GM18861 (cell line): Measurements from ENCODE around the gene SCG5.
A peak's percentile ranks its signal among the peaks of the same experiment; 100 is the strongest.

Experiments used
- ATAC-seq: cut with Tn5 transposase; IDR thresholded peaks from one replicate; pipeline ENCODE4 v1.9.1; 2021; ENCODE audit not compliant: unreplicated experiment

Gene SCG5

DNA sequence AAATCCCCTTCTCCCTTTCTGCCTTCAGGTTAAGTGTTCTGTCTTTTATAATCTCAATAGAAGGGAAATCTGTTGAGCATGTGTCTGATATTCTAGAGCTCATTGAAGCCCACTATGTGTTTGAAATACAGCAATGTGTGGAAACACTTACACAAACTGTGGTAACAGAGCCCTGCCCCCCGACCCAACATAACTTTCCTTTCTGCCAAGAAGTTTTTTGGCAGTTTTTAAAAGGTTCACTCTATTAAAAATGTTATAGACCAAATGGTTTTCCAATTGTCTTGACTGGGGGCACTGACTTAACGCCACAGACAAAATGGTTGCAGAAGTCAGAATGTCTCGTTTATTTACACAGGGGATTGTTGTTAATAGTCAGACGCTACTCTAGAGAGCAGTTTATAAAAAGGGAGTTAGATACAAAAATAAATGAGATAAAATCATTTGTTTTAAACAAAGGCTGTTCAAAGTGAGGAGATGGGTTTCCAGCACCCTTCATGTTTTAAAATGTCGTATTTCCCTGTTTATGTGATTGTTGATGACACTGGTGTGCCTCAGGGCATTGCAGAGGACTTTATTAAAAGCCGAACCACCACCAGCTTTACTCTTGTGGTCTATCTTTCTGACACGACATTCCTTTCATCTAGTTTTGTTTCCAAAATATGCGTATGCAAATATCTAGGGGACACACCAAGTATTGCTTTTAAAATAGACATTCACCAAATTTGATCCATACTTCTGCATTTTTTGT, 49.6 kb downstream of the SCG5 start:
- no peak for ATAC-seq

DNA sequence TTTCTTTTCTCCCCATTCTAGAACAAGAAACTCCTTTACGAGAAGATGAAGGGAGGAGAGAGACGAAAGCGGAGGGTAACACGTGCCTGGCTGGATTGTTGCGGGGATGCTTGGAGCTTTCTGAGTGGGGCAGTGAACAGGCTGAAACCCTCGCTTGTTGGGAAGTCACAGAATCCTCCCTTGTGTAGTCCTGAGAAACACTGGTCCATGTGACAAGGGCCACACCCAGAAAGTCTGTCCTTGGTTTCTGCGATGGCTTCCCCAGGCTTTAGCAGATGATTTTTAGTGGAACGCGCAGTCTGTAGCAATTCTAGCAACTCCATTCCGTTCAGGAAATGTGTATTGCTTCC, 50.2 kb downstream of the SCG5 start:
- ATAC-seq = no peak

DNA sequence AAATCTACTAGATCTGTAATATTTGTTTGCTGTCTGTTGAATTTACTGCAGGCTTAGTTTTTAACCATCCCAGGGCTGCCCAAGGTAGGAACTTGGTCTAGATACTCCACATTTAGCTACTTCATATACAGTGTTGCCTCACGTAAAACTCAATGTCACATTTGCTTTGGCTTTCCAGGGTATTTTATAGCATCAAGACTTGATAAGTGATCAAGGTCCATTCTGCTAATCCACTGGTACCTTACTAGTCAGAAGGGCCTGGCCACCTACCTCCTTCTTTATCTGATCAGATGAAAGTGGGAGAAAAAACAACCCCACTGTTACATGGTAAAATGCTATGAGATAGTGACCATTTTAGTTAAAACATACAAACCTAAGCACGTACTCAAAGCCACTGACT, 50.8 kb downstream of the SCG5 start:
- ATAC-seq = no peak

DNA sequence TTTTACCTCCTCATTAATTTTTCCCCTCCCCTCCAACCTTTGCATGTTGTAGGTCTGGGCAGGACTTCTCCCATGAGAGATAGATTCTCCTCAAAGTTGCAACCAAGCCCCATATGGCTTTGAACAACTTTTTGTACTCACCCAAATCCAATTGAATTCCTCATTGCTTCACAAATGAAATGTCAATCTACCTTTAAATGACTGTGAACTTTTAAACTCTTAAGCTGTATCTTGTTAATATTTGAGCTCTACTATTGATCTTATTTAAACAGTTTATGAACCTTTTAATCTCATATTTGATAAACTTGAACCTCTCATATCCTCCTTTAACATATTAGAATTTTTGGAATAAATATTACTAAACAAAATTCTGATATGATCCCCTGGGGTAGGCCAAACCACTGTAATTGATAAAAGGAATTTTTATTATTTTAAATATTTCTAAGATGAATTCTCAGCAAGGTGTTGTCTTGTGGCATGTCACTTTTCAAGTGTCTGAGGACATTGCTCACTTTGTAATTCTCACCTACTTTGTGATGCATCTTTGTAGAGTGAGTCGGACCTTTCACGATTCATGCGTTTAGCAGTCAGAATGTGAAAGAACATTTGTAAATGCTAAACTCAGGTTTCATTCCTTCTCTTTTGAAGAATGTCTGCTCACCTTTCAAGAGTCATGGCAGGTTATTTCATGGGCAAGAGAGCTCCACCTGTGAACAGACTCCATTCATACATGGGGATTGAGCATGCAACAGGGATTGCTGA, 52.9 kb downstream of the SCG5 start:
- ATAC-seq = no peak

DNA sequence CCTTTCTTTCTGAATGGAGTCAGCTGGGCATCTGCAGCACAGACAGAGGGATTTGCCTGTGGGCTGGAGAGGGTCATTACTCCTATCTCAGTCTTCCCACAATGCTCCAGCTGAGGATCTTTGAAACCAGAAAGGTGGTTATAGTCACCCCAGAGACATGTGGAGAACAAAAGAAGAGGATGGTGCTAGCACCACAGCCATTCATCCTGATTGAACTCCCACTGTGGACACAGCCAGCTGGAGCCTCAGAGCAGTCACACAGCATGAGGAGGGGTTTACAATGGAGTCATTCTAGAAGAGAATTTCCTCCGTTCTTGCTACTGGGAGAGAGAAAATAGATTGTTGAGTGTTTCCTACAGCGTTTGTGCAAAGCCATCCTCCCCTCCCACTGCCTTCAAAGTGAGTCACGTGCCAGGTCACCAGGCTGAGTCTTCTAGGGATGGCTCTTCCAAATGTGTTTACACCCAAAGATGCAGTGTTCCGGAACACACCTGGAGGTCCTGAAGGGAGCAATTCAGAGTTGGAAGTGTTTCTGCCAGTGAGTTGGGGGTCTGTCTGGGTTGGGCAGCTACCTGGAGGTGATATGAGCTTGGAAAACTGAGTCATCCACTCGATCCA, 57.4 kb downstream of the SCG5 start:
- no peak for ATAC-seq

DNA sequence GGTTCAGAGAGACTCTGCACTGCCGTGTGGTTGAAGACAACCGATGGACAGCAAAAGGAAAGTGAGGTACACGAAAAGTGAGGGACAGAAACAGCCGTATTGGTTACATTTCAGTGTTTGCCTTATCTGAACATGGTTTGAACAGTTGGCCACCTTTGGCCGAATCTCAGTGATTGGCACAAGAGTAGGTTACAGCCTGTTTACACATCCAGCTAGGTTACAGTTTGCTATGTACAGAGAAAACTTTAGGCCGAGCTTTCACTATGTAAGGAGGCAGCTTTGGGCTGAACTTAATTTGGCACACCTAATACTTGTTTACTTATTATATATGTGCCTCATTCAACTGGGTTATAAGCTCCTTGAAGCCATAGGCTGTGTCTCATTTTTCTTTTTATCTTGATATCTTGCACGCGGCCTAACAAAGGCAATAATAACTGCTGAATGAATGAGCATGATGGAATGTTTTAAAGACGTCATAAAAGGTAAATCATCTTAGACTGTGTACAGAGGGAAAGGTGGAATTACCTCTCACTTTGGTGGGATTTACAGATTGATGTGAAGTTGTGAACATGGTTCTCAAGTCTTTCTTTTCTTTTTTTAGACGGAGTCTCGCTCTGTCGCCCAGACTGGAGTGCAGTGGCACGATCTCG, 59.1 kb downstream of the SCG5 start:
- ATAC-seq = no peak

DNA sequence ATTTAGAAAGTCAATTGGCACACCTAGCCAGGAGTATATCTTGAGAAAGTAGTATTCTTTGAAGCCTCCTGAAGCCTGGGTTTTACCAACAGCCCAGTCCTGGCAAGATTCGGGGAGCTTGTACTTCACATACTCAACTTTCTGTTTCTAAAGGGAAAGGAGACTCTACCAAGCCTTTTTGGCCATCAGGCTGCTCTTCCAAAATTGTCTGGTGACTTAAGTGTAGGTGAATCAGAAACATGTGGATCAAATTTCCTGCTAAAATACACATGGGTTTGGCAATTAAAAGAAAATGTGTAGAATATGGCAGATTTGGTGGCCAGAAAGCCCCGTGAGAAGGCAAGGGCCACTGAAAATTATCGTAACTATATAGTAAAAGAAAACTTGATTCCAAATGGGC, 60.4 kb downstream of the SCG5 start:
- no peak for ATAC-seq

DNA sequence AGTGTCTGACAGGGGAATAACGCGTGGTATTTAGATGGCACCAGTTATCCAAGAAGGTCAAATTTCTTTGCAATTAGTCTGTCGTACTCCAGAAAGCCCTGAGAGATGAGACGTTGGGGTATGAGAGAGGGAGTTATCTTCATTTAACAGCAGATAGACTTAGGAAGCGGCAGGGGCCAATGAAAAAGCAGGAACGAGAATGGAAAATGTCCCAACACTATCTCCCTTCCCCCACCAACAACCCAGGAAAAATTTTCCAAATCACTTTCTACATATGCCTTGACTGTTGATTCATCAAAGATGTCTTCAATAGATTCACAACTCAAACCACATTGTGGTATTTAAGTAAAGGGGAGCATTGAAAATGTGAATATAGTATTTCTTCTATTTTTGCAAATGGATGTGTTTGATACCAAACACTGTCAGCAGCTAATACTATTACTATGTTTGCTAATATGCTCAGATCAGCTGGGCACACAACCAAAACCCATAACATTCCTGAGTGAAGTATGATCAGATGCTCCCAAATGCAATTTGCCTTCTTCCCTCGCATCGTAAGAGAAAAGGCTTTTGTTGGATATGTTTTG, 63.0 kb downstream of the SCG5 start:
- ATAC-seq = no peak

DNA sequence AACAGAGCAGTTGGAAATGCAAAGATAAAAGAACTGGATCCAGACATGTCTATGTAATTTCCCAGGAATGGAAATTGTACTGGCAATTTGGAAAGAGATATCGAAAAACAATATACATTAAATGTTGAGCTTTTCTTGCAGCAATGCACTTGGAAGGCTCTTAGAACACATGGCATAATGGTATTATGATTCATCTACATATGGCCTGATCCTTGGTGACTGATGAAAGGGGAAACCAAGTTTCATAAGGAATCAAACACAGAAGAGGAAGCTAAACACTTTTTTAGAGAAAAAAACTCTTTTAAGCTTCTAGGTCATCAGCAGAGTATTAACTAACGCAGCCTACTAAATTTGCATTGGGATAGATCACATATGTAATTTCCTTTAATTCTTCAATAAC, 63.9 kb downstream of the SCG5 start:
- no peak for ATAC-seq

DNA sequence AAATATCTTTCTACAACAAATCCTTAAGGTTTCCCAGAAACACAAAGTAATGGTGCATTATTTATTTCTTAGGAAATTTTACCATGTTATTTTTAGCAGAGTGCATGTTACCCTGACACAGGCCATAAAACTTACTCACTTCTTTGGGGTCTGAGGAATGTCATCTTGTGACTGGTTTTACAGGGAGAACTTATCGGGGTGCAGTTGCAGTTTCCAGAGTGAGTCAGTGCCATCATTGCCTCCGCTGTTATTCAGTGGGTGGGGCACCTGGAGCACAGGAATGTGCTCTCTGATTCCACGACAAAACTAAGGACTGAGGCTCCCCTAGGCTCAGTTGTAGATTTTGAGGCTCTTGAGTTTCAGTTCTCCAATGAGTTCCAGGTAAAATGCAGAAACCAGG, 65.2 kb downstream of the SCG5 start:
- ATAC-seq = no peak

DNA sequence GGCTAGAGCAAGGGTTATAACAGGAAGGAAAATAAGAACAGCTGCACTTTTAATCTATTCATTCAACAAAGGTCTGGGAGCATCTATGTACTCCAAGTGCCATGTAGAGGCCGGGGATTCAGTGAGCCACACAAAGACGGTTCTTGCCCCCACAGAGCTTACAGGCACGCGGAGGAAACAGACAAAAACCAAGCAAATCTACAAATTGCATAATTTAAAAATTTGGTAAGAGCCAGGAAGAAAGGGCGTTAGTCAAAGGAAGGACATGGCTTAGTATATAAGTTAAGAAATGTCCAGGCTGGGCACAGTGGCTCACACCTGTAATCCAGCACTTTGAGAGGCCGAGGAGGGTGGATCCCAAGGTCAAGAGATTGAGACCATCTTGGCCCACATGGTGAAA, 65.9 kb downstream of the SCG5 start:
- no peak for ATAC-seq

DNA sequence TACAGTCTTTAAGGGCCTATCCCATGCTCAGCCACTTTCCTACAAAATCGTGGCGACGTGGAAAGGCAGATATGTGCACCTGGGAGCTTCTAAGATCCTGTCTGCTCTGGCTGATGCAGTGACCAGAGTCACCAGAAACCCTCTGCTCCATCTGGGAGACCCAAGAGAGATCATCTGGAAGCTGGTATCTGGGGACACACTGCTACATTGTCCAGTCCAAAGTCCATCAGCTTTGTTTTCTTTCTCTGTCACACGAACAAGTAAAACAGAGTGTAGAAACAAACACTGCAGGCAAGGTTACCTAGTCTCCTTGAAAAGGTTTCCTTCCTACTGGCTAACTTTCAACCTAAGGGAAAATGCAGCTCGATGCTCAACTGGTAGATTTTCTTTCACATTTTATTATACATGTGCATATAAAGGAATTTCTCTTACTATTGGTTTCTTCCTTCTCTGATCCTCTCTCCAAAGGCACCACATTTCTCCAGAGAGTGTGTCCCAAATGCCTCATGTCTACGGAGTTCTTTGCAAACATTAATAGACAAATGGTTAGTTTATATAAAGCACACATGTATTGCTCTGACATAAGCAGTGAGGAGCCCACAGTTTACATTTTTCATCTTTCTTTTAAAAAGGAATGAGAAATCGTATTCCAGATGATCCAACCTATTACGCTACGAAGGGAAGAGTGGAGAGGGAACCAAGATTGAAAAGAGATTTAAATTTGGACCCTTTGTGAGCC, 68.0 kb downstream of the SCG5 start:
- no peak for ATAC-seq

DNA sequence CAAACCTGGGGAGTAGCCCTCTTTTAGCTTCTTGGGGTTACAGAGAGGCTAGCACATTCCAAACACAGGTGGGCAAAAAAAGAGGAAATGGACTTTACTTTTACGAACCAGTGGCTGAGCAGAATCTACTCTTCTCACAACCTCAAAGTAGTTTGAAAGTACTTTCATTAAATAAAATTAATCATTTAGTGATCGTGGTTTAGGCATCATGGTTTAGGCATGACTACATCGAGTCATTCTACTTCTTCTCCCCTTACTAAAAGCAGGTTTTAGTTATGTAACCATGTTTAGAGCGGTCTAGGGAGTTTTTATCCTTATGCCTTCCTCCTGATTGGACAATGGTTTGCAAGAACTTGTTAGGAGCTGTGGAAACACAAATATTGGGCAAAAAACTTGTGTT, 73.8 kb downstream of the SCG5 start:
- peak; percentile 52 for ATAC-seq

DNA sequence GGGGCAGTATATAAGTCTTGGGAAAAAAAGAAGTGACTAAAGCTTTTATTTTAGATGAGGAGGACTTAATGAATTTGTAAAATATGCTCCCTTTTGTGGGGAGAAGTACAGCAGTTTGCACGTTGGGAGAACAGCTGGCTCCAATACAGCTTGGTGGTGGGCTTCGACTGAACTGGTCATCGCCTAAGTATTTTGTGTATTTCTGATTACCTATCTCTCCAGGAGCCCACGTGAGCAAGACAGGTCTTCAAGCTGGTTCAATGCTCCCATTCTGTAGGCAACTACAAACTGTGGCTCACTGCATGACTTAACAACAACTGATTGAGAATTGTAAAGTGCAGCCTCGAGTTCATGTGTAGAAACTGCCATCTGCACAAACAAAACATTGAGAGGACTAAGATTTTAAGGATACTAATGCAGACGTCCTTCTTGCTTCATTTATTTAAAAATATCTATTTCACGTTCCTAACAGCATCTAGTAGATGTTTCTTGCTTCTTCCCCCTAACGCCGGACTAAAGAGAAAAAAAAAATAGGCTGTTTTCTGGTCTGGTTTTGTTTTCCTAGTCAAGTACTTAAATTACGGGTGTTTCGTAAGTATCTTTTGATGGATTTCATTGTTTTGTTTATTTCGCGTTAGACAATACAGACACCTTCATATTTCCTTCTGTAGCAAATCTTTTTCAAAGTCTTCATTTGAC, 74.9 kb downstream of the SCG5 start:
- ATAC-seq = no peak

DNA sequence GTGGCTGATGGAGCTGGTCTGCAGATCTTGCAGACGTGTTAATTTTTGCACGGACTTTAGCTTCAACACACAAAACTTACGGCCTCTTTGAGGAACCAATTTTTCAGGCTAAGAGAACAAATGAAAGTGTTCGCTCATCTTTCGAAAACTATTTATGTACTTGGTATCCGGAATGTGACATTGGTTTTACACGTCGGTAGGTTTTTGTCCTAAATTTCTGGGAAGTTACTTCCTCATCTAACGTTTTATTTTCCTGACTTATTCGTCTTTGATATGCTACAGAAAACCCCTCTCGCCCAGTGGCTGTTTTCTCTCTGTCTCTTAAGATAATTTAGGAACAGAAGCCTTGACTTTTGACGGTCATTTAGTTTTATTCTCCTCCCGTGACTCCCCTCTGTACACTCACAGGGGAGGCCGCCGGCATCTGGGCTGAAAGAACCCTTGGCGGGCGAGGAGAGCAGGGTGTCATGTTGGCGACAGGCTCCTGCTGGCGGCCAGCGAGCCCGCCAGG, 75.5 kb downstream of the SCG5 start:
- ATAC-seq = no peak

DNA sequence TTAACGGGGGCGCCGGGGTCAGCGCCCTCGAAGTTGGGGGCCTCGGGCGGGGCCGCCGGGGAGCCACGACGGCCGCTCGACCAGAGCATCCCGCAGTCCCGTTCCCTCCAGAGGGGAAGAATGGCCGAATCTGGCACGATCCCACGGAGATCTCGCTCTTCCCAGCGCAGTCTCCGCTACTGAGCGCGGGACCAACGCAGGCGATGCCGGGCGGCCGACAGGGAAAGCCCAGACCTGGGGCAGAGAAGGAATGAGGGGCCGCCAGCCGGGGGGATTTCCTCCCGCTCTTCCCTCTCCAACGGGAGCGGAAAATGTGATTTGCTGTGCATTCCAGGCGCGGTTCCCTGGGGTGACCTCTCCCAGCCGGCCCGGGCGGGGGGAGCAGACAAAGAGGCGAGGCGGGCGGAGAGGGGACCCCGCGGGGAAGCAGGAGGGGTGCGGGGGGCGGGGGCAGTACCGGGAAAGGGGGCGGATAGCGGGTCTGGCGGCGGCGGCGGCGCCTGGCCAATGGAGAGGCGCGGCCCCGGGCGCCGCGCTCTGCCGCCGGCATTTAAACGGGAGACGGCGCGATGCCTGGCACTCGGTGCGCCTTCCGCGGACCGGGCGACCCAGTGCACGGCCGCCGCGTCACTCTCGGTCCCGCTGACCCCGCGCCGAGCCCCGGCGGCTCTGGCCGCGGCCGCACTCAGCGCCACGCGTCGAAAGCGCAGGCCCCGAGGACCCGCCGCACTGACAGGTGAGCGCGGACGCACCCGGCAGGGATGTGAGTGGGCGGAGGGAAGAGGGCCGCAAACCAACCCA, 76.1 kb downstream of the SCG5 start, which contains the start of gene GREM1:
Gene GREM1, plus strand, starts transcription at position 579 of the 801 bp plus-strand sequence. CDS start 12,687 bp downstream, outside the sequence.
- no peak for ATAC-seq

DNA sequence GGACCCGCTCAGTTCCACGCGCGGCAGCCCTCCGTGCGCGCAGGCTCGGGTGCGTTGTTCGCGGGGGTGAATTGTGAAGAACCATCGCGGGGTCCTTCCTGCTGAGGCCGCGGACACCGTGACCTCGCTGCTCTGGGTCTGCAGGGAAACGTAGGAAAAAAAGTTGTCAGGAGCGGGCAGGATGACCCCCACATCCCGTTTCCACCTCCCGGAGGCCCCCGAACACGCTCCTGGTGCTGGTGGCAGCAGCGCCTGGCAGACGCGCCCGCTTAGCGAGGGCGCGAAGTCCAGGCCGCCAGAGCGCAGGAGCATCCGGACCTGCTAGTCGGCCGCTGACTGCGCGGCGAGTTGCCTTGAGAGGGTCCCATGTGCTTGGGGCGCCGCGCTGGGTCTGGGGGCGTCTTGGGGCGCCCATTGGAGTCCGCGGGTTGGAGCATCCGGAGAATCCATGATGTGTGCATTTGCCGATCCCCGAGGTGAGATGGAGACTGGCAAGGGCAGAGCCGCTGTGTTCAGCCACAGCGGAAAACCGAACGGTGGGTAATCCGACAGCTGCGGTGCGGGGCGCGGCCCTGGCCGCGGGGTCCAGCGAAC, 76.8 kb downstream of the SCG5 start:
- ATAC-seq = no peak
